GM03348 (cell line): Measurements from ENCODE around the gene MORF4L2.

Experiments used
- DNase-seq: peaks from one replicate; pipeline ENCODE4 v3.0.0; 2012; ENCODE audit warnings: low spot score

Gene MORF4L2, protein sequence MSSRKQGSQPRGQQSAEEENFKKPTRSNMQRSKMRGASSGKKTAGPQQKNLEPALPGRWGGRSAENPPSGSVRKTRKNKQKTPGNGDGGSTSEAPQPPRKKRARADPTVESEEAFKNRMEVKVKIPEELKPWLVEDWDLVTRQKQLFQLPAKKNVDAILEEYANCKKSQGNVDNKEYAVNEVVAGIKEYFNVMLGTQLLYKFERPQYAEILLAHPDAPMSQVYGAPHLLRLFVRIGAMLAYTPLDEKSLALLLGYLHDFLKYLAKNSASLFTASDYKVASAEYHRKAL

DNA sequence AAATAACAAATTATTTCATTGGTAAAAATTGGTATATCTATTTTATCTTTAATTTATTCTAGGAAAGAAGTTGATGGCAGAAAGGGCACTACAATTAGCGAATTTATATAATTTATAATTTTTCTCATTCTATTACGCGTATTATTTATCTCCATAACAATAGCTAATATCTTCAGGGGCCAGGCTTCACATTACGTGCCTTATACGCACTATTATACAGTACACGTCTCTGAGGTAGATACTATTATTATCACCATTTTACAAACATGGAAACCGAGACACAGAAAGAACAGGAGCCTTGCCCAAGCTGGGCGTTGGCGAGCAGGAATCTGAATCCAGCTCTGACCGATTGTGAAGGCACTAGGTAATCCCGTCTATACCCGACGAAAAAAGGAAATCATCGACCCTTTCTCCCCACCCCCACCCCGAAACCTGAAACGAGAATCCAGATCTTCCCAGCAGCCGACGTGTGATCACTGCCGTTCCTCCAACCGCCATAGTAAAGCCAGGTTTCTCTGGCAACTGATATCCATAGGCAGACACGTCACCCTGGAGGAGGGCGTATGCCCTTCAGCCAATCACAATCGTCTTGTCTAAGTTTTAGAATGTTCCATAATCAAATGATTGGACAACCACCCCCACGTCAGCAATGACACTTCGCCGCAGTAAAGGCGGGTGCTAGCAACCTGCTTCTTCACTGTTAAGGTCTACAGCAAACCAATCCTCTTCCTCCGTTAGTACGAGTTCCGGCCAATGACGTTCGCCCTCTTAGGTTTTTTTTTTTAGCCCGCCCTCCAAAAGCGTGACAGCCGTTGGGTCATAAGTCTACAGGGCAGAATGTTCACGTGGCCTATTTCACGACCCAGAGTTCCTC lies at the start of gene MORF4L2:
TSS of gene MORF4L2 (minus strand) at position 501 of the 874 bp plus-strand sequence. CDS start 9,672 bp downstream, outside the sequence.
- DNase-seq, result peak; percentile 77

DNA sequence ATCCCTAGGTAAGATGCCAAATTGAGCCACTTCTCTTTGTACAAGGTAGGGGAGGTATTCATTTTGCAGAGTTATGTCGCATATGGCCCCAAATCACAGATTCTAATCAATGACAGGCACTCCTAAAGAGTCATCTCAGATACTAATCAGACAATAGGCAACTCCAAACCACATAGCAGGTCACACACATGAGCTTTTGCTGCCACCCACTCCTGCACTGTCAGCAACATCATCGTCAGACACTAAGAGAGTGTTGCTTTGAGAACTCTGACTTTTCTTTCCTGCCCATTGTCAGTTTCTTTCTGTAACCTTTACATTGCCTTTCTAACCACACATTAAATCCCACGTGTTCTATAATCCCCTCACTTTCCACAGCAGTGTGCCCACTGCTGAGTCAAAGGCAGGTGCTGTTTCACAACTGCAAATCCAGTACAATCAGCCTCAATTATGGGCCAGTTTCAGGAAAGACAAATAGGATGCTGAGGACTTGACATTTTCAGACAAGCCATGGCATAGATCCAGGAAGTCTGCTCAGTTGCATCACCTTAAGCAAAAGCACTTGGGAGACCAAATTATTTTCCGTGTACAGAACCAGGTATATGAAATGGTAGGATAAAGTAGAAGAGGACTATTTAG lies 47.7 kb upstream of the MORF4L2 start:
- DNase-seq, result no peak

DNA sequence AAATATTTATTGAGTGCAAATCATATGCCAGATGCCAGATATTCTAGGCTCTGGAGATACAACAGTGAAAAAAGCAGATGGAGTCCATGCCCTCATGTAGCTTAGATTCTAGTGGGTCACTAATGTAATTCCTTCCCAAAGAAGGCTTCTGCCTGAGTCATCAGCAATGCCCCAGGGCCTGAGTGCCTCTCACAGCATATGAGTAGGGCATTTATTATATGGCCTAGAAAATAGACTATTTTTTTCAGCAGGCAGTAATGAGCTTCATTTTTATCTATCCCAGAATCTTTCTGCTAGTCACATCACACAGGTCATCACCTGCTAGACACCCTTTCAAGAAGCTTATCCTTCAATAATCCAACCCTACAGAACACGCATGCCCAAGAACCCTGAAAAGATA lies 46.5 kb upstream of the MORF4L2 start:
- DNase-seq, result no peak

DNA sequence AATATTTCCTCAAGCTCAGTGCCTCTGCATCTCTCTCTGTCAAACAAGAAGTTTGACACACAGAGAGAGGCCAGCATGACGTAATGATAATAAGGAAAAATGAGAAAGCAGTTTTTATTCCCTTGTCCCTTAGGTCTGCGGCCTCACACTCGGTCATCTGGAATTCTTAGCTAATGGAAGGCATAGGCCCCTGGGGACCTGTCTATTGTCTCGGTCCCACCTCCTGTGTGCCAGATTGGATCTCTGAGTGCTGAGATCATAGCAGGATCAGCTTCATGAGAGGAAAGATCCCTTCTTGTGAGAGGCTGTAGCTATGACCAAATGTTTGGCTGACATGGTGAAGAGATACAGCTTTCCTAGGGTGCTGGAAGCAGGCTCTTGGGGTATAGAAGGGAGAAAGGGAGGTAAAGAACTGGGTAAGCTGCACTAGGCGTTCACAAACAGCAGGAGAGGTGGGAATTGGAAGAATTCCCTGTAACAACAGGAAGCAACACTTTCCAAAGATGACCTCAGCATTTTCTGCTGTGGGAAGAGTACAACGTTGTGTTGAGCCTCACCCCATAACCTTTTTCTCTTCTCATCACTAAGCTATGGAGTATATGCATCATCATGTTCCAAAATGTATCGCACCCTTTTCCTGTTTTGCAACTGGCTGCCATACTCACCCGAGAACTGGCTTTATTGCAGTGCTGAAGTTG lies 44.4 kb upstream of the MORF4L2 start:
- peak; percentile 41 for DNase-seq

DNA sequence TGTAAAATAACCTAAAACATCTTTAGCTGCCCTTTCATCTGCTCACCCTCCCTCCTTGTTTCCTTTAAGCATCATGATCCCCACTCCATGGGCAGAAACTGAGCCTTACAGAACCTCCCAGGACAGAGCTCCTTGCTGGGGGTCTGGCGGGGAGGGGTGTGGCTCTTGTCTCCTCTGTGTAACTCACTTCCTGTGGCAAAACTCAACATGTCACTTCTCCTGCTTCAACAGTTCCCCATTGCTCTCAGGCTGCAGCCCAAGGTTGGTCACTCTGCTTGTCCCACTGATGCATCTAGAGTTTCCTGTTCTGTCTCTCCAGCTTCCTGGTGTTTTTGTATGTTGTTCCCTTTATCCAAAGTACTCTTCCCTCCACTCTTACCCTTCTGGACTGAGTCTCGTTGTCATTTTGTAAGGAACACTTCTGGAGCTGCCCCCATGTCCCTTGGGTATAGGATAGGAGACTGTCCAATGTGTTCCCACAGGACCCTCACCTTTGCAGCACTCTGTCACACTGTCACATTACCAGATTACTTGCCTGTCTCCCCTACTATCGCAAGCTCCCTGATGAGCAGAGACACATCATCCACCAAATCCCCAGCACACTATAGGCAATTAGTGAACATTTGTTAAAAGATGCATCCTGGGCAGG lies 43.8 kb upstream of the MORF4L2 start:
- no peak for DNase-seq

DNA sequence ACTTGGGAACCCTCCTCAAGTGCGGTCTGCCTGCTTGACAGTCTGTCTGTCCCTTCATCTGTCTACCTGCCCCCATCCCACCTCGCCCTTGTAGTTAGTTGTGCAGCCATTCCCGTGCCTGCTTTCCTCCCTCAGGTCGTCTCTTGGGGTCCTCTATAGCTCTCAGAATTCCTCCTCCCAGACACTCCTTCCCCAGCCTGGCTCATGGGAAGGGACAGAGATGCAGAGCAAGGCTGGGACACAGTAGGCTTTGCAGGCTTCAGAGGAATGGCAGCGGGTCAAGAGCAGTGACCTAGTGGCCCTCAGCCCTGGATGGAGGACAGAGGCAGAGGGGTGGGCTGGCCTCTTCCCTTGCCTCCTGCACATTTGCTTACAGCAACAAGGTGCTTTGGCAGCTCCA lies 42.5 kb upstream of the MORF4L2 start:
- DNase-seq, result no peak

DNA sequence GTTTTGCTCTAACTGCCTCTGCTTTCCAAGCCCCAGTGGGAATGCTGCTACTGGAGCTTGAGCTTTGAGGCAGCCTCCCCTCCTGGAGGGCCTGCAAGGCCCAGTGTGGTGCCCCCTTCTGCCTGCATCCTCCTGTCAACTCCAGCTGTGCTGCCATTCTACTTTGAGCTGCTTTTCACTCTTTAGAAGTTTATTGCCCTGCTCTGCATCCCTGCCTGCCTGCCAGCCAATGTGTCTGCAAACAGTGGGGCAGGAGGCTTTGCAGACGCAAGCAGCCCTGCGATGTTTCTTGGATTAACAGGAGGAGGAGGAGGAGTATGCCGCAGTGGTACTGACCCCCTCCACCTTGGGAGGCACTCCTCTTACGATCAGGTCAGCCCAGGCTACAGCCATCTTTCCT lies 40.6 kb upstream of the MORF4L2 start:
- DNase-seq, result no peak

DNA sequence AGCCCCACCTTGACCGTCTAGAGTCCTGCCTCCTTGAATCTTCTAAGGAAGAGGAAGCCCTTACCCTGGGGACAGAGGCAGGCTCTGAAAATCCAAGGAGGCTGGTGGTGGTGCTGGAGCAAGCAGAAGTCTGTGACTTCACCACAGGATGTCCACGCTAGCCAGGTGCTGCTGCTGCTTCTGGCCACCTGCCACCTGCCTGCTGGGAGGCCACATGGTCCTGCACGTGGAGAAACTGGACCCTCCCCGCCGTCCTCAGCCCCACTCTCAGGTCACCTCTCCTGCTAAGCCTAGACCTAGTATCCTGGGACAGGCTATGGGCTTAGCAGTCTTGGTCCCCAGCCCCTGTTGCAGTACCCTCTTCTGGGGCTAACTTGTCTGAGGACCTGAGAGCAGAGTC lies 40.0 kb upstream of the MORF4L2 start:
- DNase-seq, result no peak

DNA sequence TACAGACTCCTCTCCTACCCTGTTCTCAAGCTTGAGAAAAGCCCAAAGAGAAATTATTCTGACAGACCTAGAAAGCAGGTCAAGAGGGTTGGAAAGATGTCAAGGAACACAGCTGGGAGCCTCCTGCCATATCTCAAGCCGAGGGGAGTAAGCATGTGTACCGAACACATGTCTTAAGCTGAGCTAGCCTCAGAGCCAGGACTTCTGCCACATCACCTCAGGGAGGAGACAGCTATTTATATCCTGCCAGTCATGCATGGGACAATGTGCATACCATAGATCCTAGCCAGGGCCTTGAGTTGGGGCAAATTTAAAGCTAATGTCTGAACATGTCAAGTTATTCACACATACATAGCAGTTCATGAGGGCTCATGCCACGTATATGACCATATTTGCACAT lies 36.0 kb upstream of the MORF4L2 start:
- DNase-seq, result peak; percentile 19

DNA sequence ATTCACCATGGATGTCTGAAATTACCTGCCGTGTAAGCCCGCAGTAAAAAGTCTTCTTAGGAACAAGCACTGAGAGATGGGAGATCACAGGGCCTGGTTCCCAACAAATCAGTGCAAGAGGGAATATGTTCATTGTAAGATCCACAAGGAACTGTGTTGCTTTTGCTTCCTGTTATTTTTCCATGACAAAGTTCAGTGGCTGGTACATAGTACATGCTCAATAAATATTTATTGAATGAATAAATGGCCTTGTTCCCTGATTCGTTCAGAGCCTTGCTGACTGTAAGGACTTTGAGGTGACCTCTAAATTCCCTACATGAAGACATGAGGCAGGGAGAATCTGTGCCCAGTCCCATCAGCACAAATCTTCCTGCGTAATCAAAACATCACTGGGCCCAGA lies 31.6 kb upstream of the MORF4L2 start:
- no peak for DNase-seq

DNA sequence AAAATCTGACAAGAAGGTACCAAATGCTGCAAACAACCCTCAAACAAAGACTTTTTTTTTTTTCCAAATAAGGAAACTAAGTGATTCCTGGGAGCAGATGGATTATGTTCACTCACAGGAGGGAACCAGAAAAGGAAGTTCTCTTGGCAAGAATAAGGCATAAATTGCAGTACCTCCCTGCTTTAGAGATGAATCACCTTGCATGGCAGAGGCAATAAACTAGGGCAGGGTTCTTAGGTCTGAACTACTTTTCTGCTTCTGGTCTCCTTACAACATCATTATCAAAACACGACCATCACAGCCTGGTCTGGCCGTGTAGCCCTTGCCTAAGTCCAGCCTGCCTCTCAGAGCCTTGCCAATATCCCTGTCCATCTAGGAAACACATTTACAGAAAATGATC lies 30.5 kb upstream of the MORF4L2 start:
- peak; percentile 64 for DNase-seq

DNA sequence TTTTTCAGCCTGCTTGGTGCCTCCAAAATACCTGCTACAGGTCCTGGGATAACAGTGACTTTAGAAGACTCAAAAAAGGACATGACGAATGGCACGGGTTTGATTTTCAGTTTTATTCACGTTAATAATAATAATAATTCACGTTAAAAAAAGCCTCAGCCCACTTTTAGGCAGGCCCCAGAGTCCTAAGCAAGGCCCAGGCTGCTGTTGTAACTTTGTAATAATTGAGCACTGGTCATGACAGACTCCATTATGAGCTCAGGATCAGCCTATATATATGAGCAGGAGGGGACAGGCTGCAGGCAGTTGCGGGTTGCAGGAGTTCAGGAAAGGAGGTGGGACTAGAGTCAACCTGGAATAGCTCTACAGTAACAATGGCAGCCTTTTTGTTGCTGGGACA lies 24.1 kb upstream of the MORF4L2 start, which contains the start of gene TMEM31:
TSS of gene TMEM31 (plus strand) at position 301 of the 400 bp plus-strand sequence. CDS start 1,350 bp downstream, outside the sequence.
- DNase-seq, result no peak

DNA sequence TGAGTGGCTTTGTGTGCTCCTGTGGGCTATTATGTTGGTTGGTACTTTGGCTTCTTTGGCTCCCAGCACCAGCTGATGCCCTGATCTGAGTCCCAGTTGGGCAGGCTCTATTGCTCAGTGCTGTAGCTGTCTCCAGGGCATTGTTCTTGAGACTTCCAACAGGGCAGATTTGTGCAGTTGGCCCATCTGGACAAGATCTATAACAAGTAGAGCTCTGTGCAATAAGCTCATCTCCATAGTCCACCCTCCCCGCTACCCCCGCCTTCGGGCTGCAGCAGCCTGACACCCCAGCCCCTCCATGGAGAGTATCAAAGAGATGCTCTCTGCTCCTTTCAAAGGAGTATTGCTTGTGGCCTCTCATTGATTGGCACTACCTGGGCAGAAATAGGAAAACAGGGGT lies 18.4 kb upstream of the MORF4L2 start:
- no peak for DNase-seq

DNA sequence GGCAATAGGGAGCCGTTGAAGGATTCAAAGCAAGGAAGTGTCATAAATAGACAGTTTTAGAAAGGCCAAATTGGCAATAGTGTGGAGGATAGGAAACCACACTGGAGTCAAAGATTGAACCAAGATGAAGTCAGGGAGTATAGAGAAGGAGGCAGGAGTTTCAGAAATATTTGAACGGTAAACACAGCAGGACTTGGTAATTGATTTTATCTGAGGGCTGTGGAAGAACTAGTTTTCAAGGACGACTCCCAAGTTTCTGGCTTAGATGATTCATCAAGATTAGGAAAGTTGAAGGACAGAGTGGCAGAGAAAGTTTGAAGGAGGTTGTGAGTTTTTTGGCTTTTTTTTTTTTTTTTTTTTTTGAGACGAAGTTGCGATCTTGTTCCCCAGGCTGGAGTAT lies 12.7 kb upstream of the MORF4L2 start:
- no peak for DNase-seq

DNA sequence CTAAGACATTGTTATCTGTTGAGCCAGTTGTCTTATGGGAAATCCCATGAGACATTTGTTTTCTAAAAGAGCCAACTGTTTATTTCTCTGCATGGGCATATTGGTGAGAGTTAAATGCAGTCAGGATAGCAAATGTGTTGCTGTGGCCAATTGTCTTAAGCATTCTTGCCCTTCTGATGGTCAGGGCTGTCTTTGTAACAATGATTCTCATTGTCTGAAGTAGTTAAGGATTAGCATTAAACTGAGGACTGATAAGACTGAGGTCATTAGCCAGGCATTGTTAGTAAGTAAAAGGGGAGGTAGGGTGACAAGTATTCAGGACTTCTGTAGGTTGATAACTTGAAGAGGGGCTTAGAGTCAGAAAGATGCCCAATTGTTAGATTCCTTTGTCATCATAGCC lies 11.2 kb upstream of the MORF4L2 start:
- no peak for DNase-seq

DNA sequence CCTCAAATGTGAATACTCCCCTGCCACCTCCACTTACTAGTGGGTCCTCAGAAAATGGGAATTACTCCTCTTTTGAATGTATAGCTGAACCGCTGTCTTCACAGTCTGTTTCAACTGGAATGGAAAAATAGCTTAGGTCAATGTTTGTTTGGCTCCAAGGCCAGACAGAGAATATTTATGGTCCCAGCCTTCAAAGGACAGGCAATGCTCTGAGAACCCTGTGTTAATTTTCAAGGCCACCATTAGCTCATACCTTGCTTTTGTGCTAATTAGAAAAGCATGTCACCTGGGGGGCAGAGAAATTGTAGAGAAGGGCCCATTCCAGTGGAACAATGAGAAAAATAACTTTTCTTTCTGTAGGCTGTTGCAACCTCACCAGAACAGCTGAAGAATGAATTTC lies 4.6 kb upstream of the MORF4L2 start:
- DNase-seq, result no peak

DNA sequence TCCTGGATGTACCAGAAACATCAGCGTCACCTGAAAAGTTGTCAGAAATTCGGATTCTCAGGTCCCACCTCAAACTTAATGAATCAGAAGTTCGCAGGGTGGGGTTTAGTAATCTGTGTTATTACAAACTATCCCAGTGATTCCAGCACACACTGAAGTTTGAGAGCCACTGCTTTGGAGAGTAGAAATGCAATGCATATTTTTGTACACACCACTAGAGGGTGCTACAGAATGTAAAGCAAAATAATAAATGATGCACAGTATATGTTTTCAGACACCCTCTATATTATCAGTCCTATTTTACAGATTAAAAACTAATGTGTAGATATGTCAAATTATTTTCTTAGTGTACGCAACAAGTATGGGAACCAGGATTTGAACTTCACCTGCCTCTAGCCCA lies 2.4 kb upstream of the MORF4L2 start:
- peak; percentile 21 for DNase-seq

DNA sequence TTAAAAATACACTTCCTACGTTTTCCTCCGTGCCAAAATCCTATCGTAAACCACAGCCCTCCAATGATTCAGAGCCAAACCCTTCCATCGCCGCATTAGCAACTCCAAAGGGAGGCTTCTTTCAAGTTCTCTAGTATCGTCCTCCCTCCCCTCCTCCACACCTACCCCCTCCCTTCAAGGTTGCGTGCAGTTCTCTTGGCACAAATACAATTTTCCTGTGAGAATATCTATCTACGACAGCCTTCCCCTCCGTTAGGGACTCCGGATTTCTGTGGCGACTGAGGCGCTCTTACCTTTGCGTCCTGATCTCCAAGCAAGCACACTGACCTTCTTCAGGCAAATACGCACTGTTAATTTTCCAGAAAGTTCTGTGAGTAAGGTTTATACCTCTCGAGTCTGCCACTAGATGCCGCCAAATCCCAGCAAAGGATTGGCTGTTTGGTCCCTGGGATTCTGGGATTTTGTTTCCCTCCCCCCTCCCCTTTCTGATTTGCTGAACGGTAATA lies 1.2 kb upstream of the MORF4L2 start:
- DNase-seq, result peak; percentile 61

DNA sequence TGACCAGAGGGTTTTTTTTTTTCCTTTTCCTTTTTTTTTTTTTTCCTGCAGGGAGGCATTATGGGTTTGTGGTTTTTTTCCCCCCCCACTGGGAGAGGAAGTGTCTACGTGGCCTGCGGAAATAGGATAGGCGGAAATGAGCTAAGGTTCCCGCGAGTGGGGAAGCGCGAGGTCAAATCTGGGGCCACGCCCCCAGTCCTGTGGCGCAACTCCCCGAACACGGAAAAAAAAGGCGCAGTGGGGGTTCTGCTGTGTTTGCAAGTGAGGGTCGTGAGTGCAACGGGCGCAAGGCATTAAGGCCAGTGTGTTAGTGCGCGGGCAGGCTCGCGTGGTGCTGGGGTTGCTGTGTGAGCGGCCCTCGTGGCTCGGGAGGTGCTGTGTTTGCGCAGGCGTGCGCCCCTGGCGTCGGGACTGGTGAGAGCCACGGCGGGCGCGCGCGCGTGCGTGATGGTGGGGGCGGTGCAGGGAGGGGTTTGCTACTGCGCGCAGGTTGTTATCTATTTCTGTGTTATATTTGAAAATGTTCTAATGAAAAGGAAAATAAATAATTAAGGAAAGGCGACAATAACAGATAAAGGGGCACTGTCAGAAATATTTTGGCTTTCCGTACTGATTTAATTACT lies 685 bp upstream of the MORF4L2 start:
- peak; percentile 82 for DNase-seq

DNA sequence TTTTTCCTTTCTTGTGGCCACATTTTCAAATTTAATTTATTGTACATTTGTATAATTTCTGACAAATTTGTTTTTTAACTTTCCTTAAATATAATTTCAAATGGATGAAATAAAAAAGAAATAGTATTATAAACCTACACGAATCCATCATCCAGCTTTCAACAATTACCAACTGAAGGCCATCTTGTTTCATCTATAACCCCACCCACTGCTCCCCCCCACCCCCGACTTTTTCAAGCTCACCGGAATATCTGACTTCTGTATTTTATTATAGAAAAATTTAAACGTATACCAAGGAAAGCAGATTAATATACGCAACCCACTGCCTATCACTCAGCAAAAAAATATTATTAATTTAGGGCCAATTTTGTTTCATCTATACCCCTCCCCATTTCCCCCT lies 1.1 kb downstream of the MORF4L2 start:
- peak; percentile 24 for DNase-seq

DNA sequence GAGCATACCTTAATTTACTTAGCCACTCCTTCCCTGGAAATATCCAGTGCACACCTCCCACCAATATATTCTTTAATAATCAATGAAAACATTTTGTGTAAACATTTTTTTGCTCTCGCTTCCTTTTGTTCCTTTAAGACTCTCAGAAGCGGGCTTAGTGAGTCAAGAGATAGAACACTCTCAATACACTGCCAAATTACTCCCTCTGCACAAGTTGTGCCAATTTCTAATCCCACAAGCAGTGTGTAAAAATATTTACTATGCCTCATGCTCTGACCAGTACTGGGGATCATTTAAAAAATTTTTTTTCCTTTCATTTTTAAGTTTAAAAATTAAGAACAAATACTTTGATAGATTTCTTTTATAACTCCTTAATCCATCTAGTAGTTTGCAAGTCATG lies 5.1 kb downstream of the MORF4L2 start:
- DNase-seq, result no peak
